ENCODE results near the gene SCG2. TPM values are rescaled to one million over a fixed set of nuclear protein-coding genes. Genes with fewer than 3 reads are reported as not detected.

Gene SCG2
- total and polyA plus RNA-seq, 2 donors: 0.28 to 0.71 TPM

DNA sequence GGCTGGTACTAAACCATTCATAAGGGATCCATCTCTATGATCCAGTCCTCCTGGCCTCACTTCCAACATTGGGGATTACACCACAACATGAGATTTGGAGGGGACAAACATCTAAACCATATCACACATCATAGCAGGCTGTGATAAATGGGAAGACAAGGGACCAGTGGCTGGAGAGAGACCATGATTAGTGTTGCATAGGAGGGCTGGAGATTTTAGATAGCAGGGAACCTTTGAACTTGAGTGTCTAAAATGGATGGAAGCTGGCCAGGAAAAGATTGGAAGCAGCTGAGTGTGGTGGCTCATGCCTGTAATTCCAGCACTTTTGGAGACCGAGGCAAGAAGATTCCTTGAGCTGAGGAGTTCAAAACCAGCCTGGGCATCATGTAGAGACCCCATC, 12.4 kb upstream of the SCG2 start:
- 79% methylated on average over 1 of the region's 1 CpG for WGBS
- Histone ChIP-seq H3K9me3 (ENCODE audit: control insufficient read depth in 2 of 2, insufficient read depth in 1 of 2, low read length in 1 of 2) (no peaks in the 10 kb centered on the region), H3K36me3 (ENCODE audit: control insufficient read depth in 2 of 2, insufficient read depth in 2 of 2, low read length in 1 of 2) (no peaks in the 10 kb centered on the region), H3K4me1 (ENCODE audit: control insufficient read depth in 2 of 2, insufficient read depth in 2 of 2, low read length in 2 of 2) (no peaks in the 10 kb centered on the region), H3K27me3 (ENCODE audit: control insufficient read depth in 2 of 2, insufficient read depth in 1 of 2, low read length in 1 of 2) (peaks cover 2 to 37% of the 10 kb centered on the region in 2 donors), H3K4me3 (ENCODE audit: low read length in 2 of 2) (no peak overlapping the region), H3K27ac (ENCODE audit: low read depth in 1 of 2, low read length in 1 of 2) (no peak overlapping the region)
- DNase-seq (ENCODE audit: low read depth in 6 of 9, low spot score in 9 of 9): no peak

- Histone ChIP-seq H3K36me3 (ENCODE audit: control insufficient read depth in 2 of 2, insufficient read depth in 2 of 2, low read length in 1 of 2) (no peaks in the 10 kb centered on the region), H3K9me3 (ENCODE audit: control insufficient read depth in 2 of 2, insufficient read depth in 1 of 2, low read length in 1 of 2) (no peaks in the 10 kb centered on the region), H3K27me3 (ENCODE audit: control insufficient read depth in 2 of 2, insufficient read depth in 1 of 2, low read length in 1 of 2) (peaks cover 2 to 33% of the 10 kb centered on the region in 2 donors), H3K27ac (ENCODE audit: low read depth in 1 of 2, low read length in 1 of 2) (no peak overlapping the region), H3K4me3 (ENCODE audit: low read length in 2 of 2) (no peak overlapping the region), H3K4me1 (ENCODE audit: control insufficient read depth in 2 of 2, insufficient read depth in 2 of 2, low read length in 2 of 2) (no peaks in the 10 kb centered on the region)
- WGBS: 21% methylated on average over 35 of the region's 35 CpGs
- DNase-seq (ENCODE audit: low read depth in 6 of 9, low spot score in 9 of 9): no peak
Measured at GRCh38 chr2:223613017-223613950, 11.1 kb upstream of the SCG2 start.

DNA sequence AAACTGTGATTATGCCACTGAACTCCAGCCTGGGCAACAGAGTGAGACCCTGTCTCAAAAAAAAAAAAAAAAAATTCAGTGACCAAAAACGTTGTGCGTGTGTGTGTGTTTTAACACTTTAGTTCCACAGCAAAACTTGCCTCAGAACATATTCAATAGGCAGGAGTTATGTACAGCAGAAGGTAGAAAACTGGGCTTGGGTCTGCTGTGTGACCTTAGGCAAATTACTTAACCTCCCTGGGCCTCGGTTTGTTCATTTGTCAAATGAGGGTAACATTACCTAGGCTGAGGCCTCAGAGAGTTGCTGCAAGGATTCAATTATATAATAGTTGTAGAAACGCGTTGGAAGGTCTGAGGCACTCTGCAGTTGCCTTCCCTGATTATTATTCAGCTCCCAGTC, 10.3 kb upstream of the SCG2 start:
- Histone ChIP-seq H3K27ac (ENCODE audit: low read depth in 1 of 2, low read length in 1 of 2) (no peak overlapping the region), H3K4me1 (ENCODE audit: control insufficient read depth in 2 of 2, insufficient read depth in 2 of 2, low read length in 2 of 2) (no peaks in the 10 kb centered on the region), H3K9me3 (ENCODE audit: control insufficient read depth in 2 of 2, insufficient read depth in 1 of 2, low read length in 1 of 2) (no peaks in the 10 kb centered on the region), H3K36me3 (ENCODE audit: control insufficient read depth in 2 of 2, insufficient read depth in 2 of 2, low read length in 1 of 2) (no peaks in the 10 kb centered on the region), H3K4me3 (ENCODE audit: low read length in 2 of 2) (no peak overlapping the region), H3K27me3 (ENCODE audit: control insufficient read depth in 2 of 2, insufficient read depth in 1 of 2, low read length in 1 of 2) (peaks cover 2 to 30% of the 10 kb centered on the region in 2 donors)
- DNase-seq (ENCODE audit: low read depth in 6 of 9, low spot score in 9 of 9): no peak
- whole genome bisulfite sequencing: 68% methylated on average over 5 of the region's 5 CpGs

DNA sequence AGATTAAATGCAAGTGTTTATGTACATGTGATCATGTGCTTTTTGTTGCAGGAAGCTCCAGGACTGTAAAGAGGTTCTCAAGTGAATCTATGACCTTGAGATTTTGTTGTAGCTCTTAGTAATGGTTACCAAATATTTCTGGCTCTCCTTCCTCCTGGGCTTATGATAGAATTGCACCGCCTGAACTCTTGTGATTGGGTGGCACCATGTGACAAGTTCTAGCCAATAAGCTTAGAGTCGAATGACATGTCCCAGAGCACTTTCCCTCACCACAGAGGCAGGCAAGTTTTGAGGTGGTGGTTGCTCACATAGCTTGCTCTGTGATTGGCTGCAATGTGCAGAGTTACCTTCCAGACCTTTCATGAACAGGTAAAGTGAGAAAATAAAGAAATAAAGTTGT, 8.9 kb upstream of the SCG2 start:
- 90% methylated on average over 2 of the region's 2 CpGs for whole genome bisulfite sequencing
- no peak for DNase-seq (ENCODE audit: low read depth in 6 of 9, low spot score in 9 of 9)
- peaks cover 2 to 30% of the 10 kb centered on the region in 2 donors for H3K27me3 ChIP-seq (ENCODE audit: control insufficient read depth in 2 of 2, insufficient read depth in 1 of 2, low read length in 1 of 2)
- H3K4me1 ChIP-seq (ENCODE audit: control insufficient read depth in 2 of 2, insufficient read depth in 2 of 2, low read length in 2 of 2): no peaks in the 10 kb centered on the region
- H3K9me3 ChIP-seq (ENCODE audit: control insufficient read depth in 2 of 2, insufficient read depth in 1 of 2, low read length in 1 of 2): no peaks in the 10 kb centered on the region
- no peak overlapping the region for H3K27ac ChIP-seq (ENCODE audit: low read depth in 1 of 2, low read length in 1 of 2)
- no peaks in the 10 kb centered on the region for H3K36me3 ChIP-seq (ENCODE audit: control insufficient read depth in 2 of 2, insufficient read depth in 2 of 2, low read length in 1 of 2)
- H3K4me3 ChIP-seq (ENCODE audit: low read length in 2 of 2): no peak overlapping the region

DNA sequence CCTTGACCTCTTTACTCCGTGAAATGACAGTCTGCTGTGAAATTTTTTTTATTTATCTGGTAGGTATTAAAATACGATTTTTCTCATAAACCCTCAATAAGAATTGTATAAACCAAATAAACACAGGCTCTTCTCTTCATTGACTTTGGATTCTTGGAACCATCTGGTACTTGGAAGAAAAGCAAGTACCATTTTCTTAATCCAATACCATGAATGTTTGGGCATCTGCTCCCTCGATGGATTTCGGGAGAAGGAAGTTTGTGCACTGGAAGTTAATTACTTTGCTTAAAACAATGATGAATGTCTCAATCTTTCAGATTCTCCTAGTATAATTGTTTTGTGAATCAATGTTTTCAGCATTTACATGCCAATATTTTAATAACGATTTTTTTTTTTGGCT, 5.3 kb upstream of the SCG2 start:
- WGBS: 88% methylated on average over 5 of the region's 5 CpGs
- Histone ChIP-seq H3K27me3 (ENCODE audit: control insufficient read depth in 2 of 2, insufficient read depth in 1 of 2, low read length in 1 of 2) (peaks cover 0 to 5% of the 10 kb centered on the region in 2 donors), H3K9me3 (ENCODE audit: control insufficient read depth in 2 of 2, insufficient read depth in 1 of 2, low read length in 1 of 2) (no peaks in the 10 kb centered on the region), H3K27ac (ENCODE audit: low read depth in 1 of 2, low read length in 1 of 2) (no peak overlapping the region), H3K36me3 (ENCODE audit: control insufficient read depth in 2 of 2, insufficient read depth in 2 of 2, low read length in 1 of 2) (no peaks in the 10 kb centered on the region), H3K4me3 (ENCODE audit: low read length in 2 of 2) (no peak overlapping the region), H3K4me1 (ENCODE audit: control insufficient read depth in 2 of 2, insufficient read depth in 2 of 2, low read length in 2 of 2) (no peaks in the 10 kb centered on the region)
- DNase-seq (ENCODE audit: low read depth in 6 of 9, low spot score in 9 of 9): no peak

DNA sequence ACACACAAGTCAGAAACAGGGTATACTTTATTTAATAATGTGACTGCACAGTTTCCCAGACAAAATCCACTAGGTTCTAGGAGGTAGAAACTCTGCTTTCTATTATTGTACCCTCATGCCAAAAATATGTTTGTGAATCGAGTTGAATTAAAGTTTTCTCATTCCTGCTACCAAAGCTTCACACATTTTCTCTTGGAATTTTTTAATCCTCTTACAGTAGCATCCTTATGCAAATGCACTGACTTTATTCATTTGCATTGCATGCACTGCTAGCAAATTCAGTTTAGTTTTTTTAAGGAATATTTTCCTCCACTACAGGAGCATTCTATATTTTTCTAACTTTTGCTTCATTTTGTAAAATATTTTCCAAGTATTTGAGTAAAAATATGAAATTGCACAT, 4.8 kb upstream of the SCG2 start:
- H3K9me3 ChIP-seq (ENCODE audit: control insufficient read depth in 2 of 2, insufficient read depth in 1 of 2, low read length in 1 of 2): no peaks in the 10 kb centered on the region
- no peaks in the 10 kb centered on the region for H3K4me1 ChIP-seq (ENCODE audit: control insufficient read depth in 2 of 2, insufficient read depth in 2 of 2, low read length in 2 of 2)
- no peaks in the 10 kb centered on the region for H3K36me3 ChIP-seq (ENCODE audit: control insufficient read depth in 2 of 2, insufficient read depth in 2 of 2, low read length in 1 of 2)
- H3K27ac ChIP-seq (ENCODE audit: low read depth in 1 of 2, low read length in 1 of 2): no peak overlapping the region
- H3K27me3 ChIP-seq (ENCODE audit: control insufficient read depth in 2 of 2, insufficient read depth in 1 of 2, low read length in 1 of 2): peaks cover 0 to under 1% of the 10 kb centered on the region in 2 donors
- DNase-seq (ENCODE audit: low read depth in 6 of 9, low spot score in 9 of 9): no peak
- WGBS: 37% methylated on average over 1 of the region's 1 CpG
- no peak overlapping the region for H3K4me3 ChIP-seq (ENCODE audit: low read length in 2 of 2)

DNA sequence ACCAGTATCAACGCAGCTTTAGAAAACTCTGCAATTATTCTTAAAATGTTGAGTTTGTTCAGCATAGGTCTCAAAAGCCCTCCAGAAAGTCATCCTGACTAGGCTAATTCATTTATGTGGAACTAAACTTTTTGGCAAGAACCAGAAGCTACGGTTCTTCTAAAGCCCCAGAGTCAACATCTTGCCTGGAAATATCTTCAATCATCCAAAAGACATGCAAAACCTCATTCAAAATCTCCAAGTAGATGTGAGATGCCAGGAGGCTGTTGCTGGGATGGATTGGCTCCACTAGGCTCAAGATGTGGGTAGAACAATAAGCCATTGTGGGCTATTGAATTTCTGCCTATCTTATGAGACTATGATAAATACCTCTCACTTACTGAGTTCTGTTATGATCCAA, 2.1 kb upstream of the SCG2 start:
- no peaks in the 10 kb centered on the region for H3K27me3 ChIP-seq (ENCODE audit: control insufficient read depth in 2 of 2, insufficient read depth in 1 of 2, low read length in 1 of 2)
- no peak overlapping the region for H3K4me3 ChIP-seq (ENCODE audit: low read length in 2 of 2)
- no peak overlapping the region for H3K27ac ChIP-seq (ENCODE audit: low read depth in 1 of 2, low read length in 1 of 2)
- H3K36me3 ChIP-seq (ENCODE audit: control insufficient read depth in 2 of 2, insufficient read depth in 2 of 2, low read length in 1 of 2): no peaks in the 10 kb centered on the region
- WGBS: 90% methylated on average over 2 of the region's 2 CpGs
- H3K9me3 ChIP-seq (ENCODE audit: control insufficient read depth in 2 of 2, insufficient read depth in 1 of 2, low read length in 1 of 2): no peaks in the 10 kb centered on the region
- no peak for DNase-seq (ENCODE audit: low read depth in 6 of 9, low spot score in 9 of 9)
- H3K4me1 ChIP-seq (ENCODE audit: control insufficient read depth in 2 of 2, insufficient read depth in 2 of 2, low read length in 2 of 2): no peaks in the 10 kb centered on the region

GRCh38 chr2:223602972-223603371, 811 bp upstream of the SCG2 start:
- 87% methylated on average over 2 of the region's 2 CpGs for WGBS
- Histone ChIP-seq H3K27me3 (ENCODE audit: control insufficient read depth in 2 of 2, insufficient read depth in 1 of 2, low read length in 1 of 2) (no peaks in the 10 kb centered on the region), H3K4me3 (ENCODE audit: low read length in 2 of 2) (no peak overlapping the region), H3K36me3 (ENCODE audit: control insufficient read depth in 2 of 2, insufficient read depth in 2 of 2, low read length in 1 of 2) (no peaks in the 10 kb centered on the region), H3K9me3 (ENCODE audit: control insufficient read depth in 2 of 2, insufficient read depth in 1 of 2, low read length in 1 of 2) (no peaks in the 10 kb centered on the region), H3K4me1 (ENCODE audit: control insufficient read depth in 2 of 2, insufficient read depth in 2 of 2, low read length in 2 of 2) (no peaks in the 10 kb centered on the region), H3K27ac (ENCODE audit: low read depth in 1 of 2, low read length in 1 of 2) (no peak overlapping the region)
- DNase-seq (ENCODE audit: low read depth in 6 of 9, low spot score in 9 of 9): no peak

- H3K36me3 ChIP-seq (ENCODE audit: control insufficient read depth in 2 of 2, insufficient read depth in 2 of 2, low read length in 1 of 2): no peaks in the 10 kb centered on the region
- H3K9me3 ChIP-seq (ENCODE audit: control insufficient read depth in 2 of 2, insufficient read depth in 1 of 2, low read length in 1 of 2): no peaks in the 10 kb centered on the region
- no peaks in the 10 kb centered on the region for H3K27me3 ChIP-seq (ENCODE audit: control insufficient read depth in 2 of 2, insufficient read depth in 1 of 2, low read length in 1 of 2)
- no peak for DNase-seq (ENCODE audit: low read depth in 6 of 9, low spot score in 9 of 9)
- H3K4me1 ChIP-seq (ENCODE audit: control insufficient read depth in 2 of 2, insufficient read depth in 2 of 2, low read length in 2 of 2): no peaks in the 10 kb centered on the region
- H3K4me3 ChIP-seq (ENCODE audit: low read length in 2 of 2): no peak overlapping the region
- H3K27ac ChIP-seq (ENCODE audit: low read depth in 1 of 2, low read length in 1 of 2): no peak overlapping the region
Measured at GRCh38 chr2:223601018-223601417, 1.1 kb downstream of the SCG2 start.

Measured in thymus (tissue), 11 donors.